NCI-H82 treated with DMSO at 0.1 percent for 48 hours (cell line): Measurements from ENCODE around the gene ZNF536.

Experiments
- DNase-seq: peaks from one replicate; lab custom pipeline; 2025; ENCODE audit not compliant: unreplicated experiment; lab: John Stamatoyannopoulos, UW

The ZNF536 gene

GRCh38 chr19:30371960-30372824 is at the start of gene ZNF536:
Gene ZNF536 (plus strand): TSS chr19:30372384. CDS start chr19:30443563, 71,179 bp downstream.
- DNase-seq = no peak

- no peak for DNase-seq
Measured at GRCh38 chr19:30322641-30323320, 49.4 kb upstream of the ZNF536 start.

- no peak for DNase-seq
Measured at GRCh38 chr19:30323904-30324303, 48.3 kb upstream of the ZNF536 start.

- no peak for DNase-seq
Measured at GRCh38 chr19:30324982-30325381, 47.2 kb upstream of the ZNF536 start.

- no peak for DNase-seq
Measured at GRCh38 chr19:30325676-30326392, 46.4 kb upstream of the ZNF536 start.

GRCh38 chr19:30326393-30326710 is 45.8 kb upstream of the ZNF536 start:
- DNase-seq = no peak

- no peak for DNase-seq
Measured at GRCh38 chr19:30327331-30327730, 44.9 kb upstream of the ZNF536 start.

GRCh38 chr19:30328096-30328495 is 44.1 kb upstream of the ZNF536 start:
- DNase-seq = no peak

GRCh38 chr19:30330266-30330665 is 41.9 kb upstream of the ZNF536 start:
- no peak for DNase-seq

- DNase-seq = no peak
Measured at GRCh38 chr19:30332445-30333234, 39.5 kb upstream of the ZNF536 start.

GRCh38 chr19:30333291-30334065 is 38.7 kb upstream of the ZNF536 start:
- no peak for DNase-seq

GRCh38 chr19:30334841-30335240 is 37.3 kb upstream of the ZNF536 start:
- no peak for DNase-seq

GRCh38 chr19:30335306-30335886 is 36.8 kb upstream of the ZNF536 start:
- DNase-seq = no peak

GRCh38 chr19:30336290-30336689 is 35.9 kb upstream of the ZNF536 start:
- no peak for DNase-seq

- no peak for DNase-seq
Measured at GRCh38 chr19:30338041-30338456, 34.1 kb upstream of the ZNF536 start.

GRCh38 chr19:30338878-30339623 is 33.1 kb upstream of the ZNF536 start:
- DNase-seq = no peak

- DNase-seq = no peak
Measured at GRCh38 chr19:30339624-30340525, 32.3 kb upstream of the ZNF536 start.
